ENCODE measurements around the gene CYP2A13.

DNA sequence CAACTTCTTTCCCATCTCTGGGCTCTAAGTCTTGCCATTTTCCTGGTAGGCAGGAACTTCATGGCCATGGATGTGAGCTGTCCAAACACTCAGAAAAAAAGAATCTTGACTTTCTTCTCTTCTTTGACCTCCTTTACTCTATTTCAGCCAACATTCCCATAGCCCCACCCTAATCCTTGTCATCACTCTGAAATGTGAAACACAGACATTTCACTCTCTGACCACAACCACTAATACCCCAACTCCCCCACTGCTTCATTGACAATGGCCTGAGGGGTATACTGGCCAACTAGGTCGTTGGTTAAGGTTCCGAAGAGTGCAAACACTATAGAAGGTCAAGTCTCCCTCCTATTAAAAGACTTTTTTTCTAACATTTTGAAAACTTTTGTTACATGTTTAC lies 4.7 kb upstream of the CYP2A13 start:
- TF ChIP-seq, protein P1, sequence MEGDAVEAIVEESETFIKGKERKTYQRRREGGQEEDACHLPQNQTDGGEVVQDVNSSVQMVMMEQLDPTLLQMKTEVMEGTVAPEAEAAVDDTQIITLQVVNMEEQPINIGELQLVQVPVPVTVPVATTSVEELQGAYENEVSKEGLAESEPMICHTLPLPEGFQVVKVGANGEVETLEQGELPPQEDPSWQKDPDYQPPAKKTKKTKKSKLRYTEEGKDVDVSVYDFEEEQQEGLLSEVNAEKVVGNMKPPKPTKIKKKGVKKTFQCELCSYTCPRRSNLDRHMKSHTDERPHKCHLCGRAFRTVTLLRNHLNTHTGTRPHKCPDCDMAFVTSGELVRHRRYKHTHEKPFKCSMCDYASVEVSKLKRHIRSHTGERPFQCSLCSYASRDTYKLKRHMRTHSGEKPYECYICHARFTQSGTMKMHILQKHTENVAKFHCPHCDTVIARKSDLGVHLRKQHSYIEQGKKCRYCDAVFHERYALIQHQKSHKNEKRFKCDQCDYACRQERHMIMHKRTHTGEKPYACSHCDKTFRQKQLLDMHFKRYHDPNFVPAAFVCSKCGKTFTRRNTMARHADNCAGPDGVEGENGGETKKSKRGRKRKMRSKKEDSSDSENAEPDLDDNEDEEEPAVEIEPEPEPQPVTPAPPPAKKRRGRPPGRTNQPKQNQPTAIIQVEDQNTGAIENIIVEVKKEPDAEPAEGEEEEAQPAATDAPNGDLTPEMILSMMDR (optimal IDR thresholded peaks at IDR 0.05 in 1 of 3, IDR thresholded peaks at IDR 0.05 in 1 of 3, conservative IDR thresholded peaks at IDR 0.05 in 1 of 3; ENCODE audit: extremely low read depth in 1 of 3, insufficient read depth in 2 of 3, low read length in 3 of 3) = no peak
- no peak for TF ChIP-seq EZH2 (IDR thresholded peaks at IDR 0.05; ENCODE audit: low read length)

Data from keratinocyte (primary cell).